Measurements from ENCODE around the gene ARHGEF37.

The ARHGEF37 gene

DNA sequence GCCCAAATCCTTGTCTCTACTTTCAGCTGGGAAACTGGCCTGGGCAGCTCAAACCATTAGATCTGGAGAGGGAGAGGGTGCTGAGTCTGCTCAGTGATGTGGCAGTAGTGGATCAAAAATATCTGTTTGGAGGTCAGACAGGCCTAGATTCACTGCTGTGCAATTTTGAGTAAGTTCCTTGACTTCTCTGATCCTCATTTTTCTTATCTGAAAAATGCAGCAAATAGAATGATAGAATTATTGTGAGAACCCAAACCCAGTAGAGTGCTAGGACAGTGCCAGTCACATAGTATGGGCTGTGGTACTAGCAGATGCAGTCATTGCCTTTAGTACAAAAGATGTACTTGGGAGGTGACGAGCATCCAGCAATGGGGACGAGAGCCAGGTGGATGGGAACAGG is 50.2 kb downstream of the ARHGEF37 start:
- POLR2A ChIA-PET: interaction anchor here (0.6 kb wide), 1 partner anchor 366 kb away, joined by 3 read pairs; no protein-coding TSS in a partner anchor
- Histone ChIP-seq H3K36me3 (ENCODE audit: control insufficient read depth in 4 of 4, insufficient read depth in 4 of 4, low read length in 3 of 4) (no peaks in the 10 kb centered on the region), H3K4me1 (ENCODE audit: control extremely low read depth in 1 of 4, control insufficient read depth in 4 of 4, insufficient read depth in 4 of 4, low read length in 3 of 4) (peaks cover 0 to 24% (median 19%) of the 10 kb centered on the region in 4 experiments), H3K27me3 (replicated peaks in 2 of 5; ENCODE audit: control insufficient read depth in 4 of 5, insufficient read depth in 5 of 5, low read length in 4 of 5) (no peaks in the 10 kb centered on the region), H3K27ac (ENCODE audit: insufficient read depth in 1 of 2, low read depth in 1 of 2, low read length in 2 of 2, poor library complexity in 1 of 2, severe bottlenecking in 2 of 2) (no peak overlapping the region), H3K9me3 (ENCODE audit: control extremely low read depth in 1 of 5, control insufficient read depth in 4 of 5, insufficient read depth in 2 of 5, low read depth in 1 of 5, low read length in 4 of 5) (no peaks in the 10 kb centered on the region), H3K4me3 (ENCODE audit: control insufficient read depth in 1 of 7, extremely low read depth in 1 of 7, insufficient read depth in 4 of 7, low read depth in 2 of 7, low read length in 6 of 7) (no peak overlapping the region)
- 100% methylated on average over 2 of the region's 2 CpGs for WGBS (ENCODE audit: insufficient coverage)
- no peak for DNase-seq
- CTCF ChIA-PET: interaction anchor here (1.7 kb wide), 1 partner anchor 14 kb away, joined by 5 read pairs; no protein-coding TSS in a partner anchor

GRCh38 chr5:149632311-149633251 is 51.3 kb downstream of the ARHGEF37 start:
- H3K27me3 ChIP-seq (replicated peaks in 2 of 5; ENCODE audit: control insufficient read depth in 4 of 5, insufficient read depth in 5 of 5, low read length in 4 of 5): no peaks in the 10 kb centered on the region
- H3K9me3 ChIP-seq (ENCODE audit: control extremely low read depth in 1 of 5, control insufficient read depth in 4 of 5, insufficient read depth in 2 of 5, low read depth in 1 of 5, low read length in 4 of 5): no peaks in the 10 kb centered on the region
- H3K36me3 ChIP-seq (ENCODE audit: control insufficient read depth in 4 of 4, insufficient read depth in 4 of 4, low read length in 3 of 4): no peaks in the 10 kb centered on the region
- POLR2A ChIA-PET: interaction anchor here (0.5 kb wide), 1 partner anchor 103 kb away, joined by 4 read pairs; no protein-coding TSS in a partner anchor
- peaks cover 0 to 24% (median 19%) of the 10 kb centered on the region in 4 experiments for H3K4me1 ChIP-seq (ENCODE audit: control extremely low read depth in 1 of 4, control insufficient read depth in 4 of 4, insufficient read depth in 4 of 4, low read length in 3 of 4)
- 34% methylated on average over 11 of the region's 12 CpGs for WGBS (ENCODE audit: insufficient coverage)
- DNase-seq: peak; percentile 27 to 66 (median 49)
- no peak overlapping the region for H3K27ac ChIP-seq (ENCODE audit: insufficient read depth in 1 of 2, low read depth in 1 of 2, low read length in 2 of 2, poor library complexity in 1 of 2, severe bottlenecking in 2 of 2)
- CTCF ChIA-PET: interaction anchor here (0.8 to 15.4 kb wide), 6 partner anchors 12 to 330 kb away, joined by 3 to 329 read pairs (median 8); no protein-coding TSS in a partner anchor
- peak overlapping the region in 1 of 7 experiments; percentile 18 for H3K4me3 ChIP-seq (ENCODE audit: control insufficient read depth in 1 of 7, extremely low read depth in 1 of 7, insufficient read depth in 4 of 7, low read depth in 2 of 7, low read length in 6 of 7)

GRCh38 chr5:149633476-149634350 is 52.4 kb downstream of the ARHGEF37 start:
- CTCF ChIA-PET: interaction anchor here (0.8 to 15.4 kb wide), 9 partner anchors 10 to 357 kb away, joined by 3 to 329 read pairs (median 9); no protein-coding TSS in a partner anchor
- no peaks in the 10 kb centered on the region for H3K36me3 ChIP-seq (ENCODE audit: control insufficient read depth in 4 of 4, insufficient read depth in 4 of 4, low read length in 3 of 4)
- POLR2A ChIA-PET: interaction anchor here (0.6 kb wide), 1 partner anchor 176 kb away, joined by 5 read pairs; no protein-coding TSS in a partner anchor
- WGBS (ENCODE audit: insufficient coverage): 77% methylated on average over 4 of the region's 8 CpGs
- H3K4me3 ChIP-seq (ENCODE audit: control insufficient read depth in 1 of 7, extremely low read depth in 1 of 7, insufficient read depth in 4 of 7, low read depth in 2 of 7, low read length in 6 of 7): no peak overlapping the region
- no peaks in the 10 kb centered on the region for H3K27me3 ChIP-seq (replicated peaks in 2 of 5; ENCODE audit: control insufficient read depth in 4 of 5, insufficient read depth in 5 of 5, low read length in 4 of 5)
- H3K9me3 ChIP-seq (ENCODE audit: control extremely low read depth in 1 of 5, control insufficient read depth in 4 of 5, insufficient read depth in 2 of 5, low read depth in 1 of 5, low read length in 4 of 5): no peaks in the 10 kb centered on the region
- H3K4me1 ChIP-seq (ENCODE audit: control extremely low read depth in 1 of 4, control insufficient read depth in 4 of 4, insufficient read depth in 4 of 4, low read length in 3 of 4): peaks cover 0 to 20% (median 16%) of the 10 kb centered on the region in 4 experiments
- DNase-seq: no peak
- no peak overlapping the region for H3K27ac ChIP-seq (ENCODE audit: insufficient read depth in 1 of 2, low read depth in 1 of 2, low read length in 2 of 2, poor library complexity in 1 of 2, severe bottlenecking in 2 of 2)

DNA sequence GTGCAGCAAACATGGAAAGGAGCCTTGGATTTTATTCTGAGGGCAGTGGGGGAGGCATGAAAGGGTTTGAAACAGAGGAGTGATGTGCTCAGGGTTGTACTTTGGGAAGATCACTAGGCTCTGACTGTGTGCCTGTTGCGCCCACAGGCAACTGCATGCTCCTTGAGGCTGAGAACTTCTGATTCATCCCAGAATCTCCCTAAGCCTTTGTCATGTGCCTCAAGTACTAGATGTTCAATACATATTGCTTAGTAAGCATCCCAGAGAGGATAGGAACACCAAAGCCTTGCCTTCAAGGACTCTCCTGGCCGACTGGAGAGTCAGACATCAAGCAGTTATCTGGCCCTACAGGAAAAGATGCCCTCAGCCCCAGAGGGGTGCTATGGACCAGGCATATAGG is 54.1 kb downstream of the ARHGEF37 start:
- DNase-seq: no peak
- Histone ChIP-seq H3K27me3 (replicated peaks in 2 of 5; ENCODE audit: control insufficient read depth in 4 of 5, insufficient read depth in 5 of 5, low read length in 4 of 5) (no peaks in the 10 kb centered on the region), H3K4me1 (ENCODE audit: control extremely low read depth in 1 of 4, control insufficient read depth in 4 of 4, insufficient read depth in 4 of 4, low read length in 3 of 4) (peaks cover 0 to 32% (median 24%) of the 10 kb centered on the region in 4 experiments), H3K36me3 (ENCODE audit: control insufficient read depth in 4 of 4, insufficient read depth in 4 of 4, low read length in 3 of 4) (no peaks in the 10 kb centered on the region), H3K9me3 (ENCODE audit: control extremely low read depth in 1 of 5, control insufficient read depth in 4 of 5, insufficient read depth in 2 of 5, low read depth in 1 of 5, low read length in 4 of 5) (no peaks in the 10 kb centered on the region), H3K4me3 (ENCODE audit: control insufficient read depth in 1 of 7, extremely low read depth in 1 of 7, insufficient read depth in 4 of 7, low read depth in 2 of 7, low read length in 6 of 7) (no peak overlapping the region), H3K27ac (ENCODE audit: insufficient read depth in 1 of 2, low read depth in 1 of 2, low read length in 2 of 2, poor library complexity in 1 of 2, severe bottlenecking in 2 of 2) (no peak overlapping the region)
- ChIA-PET CTCF (interaction anchor here (2.4 to 15.4 kb wide), 5 partner anchors 15 to 218 kb away, joined by 9 to 329 read pairs (median 11); no protein-coding TSS in a partner anchor), POLR2A (no interaction called here)
- WGBS (ENCODE audit: insufficient coverage): 100% methylated on average over 1 of the region's 2 CpGs

- CTCF ChIA-PET: interaction anchor here (0.8 to 15.4 kb wide), 16 partner anchors 9 to 329 kb away, joined by 3 to 329 read pairs (median 3); no protein-coding TSS in a partner anchor
- Histone ChIP-seq H3K27me3 (replicated peaks in 2 of 5; ENCODE audit: control insufficient read depth in 4 of 5, insufficient read depth in 5 of 5, low read length in 4 of 5) (no peaks in the 10 kb centered on the region), H3K4me3 (ENCODE audit: control insufficient read depth in 1 of 7, extremely low read depth in 1 of 7, insufficient read depth in 4 of 7, low read depth in 2 of 7, low read length in 6 of 7) (no peak overlapping the region), H3K4me1 (ENCODE audit: control extremely low read depth in 1 of 4, control insufficient read depth in 4 of 4, insufficient read depth in 4 of 4, low read length in 3 of 4) (peaks cover 0 to 32% (median 24%) of the 10 kb centered on the region in 4 experiments), H3K27ac (ENCODE audit: insufficient read depth in 1 of 2, low read depth in 1 of 2, low read length in 2 of 2, poor library complexity in 1 of 2, severe bottlenecking in 2 of 2) (no peak overlapping the region), H3K9me3 (ENCODE audit: control extremely low read depth in 1 of 5, control insufficient read depth in 4 of 5, insufficient read depth in 2 of 5, low read depth in 1 of 5, low read length in 4 of 5) (no peaks in the 10 kb centered on the region), H3K36me3 (ENCODE audit: control insufficient read depth in 4 of 4, insufficient read depth in 4 of 4, low read length in 3 of 4) (no peaks in the 10 kb centered on the region)
- no peak for DNase-seq
- WGBS (ENCODE audit: insufficient coverage): 100% methylated on average over 1 of the region's 5 CpGs
- POLR2A ChIA-PET: no interaction called here
Observed at GRCh38 chr5:149636191-149636860, 55.0 kb downstream of the ARHGEF37 start.

GRCh38 chr5:149636861-149637246 is 55.6 kb downstream of the ARHGEF37 start:
- Histone ChIP-seq H3K4me3 (ENCODE audit: control insufficient read depth in 1 of 7, extremely low read depth in 1 of 7, insufficient read depth in 4 of 7, low read depth in 2 of 7, low read length in 6 of 7) (no peak overlapping the region), H3K4me1 (ENCODE audit: control extremely low read depth in 1 of 4, control insufficient read depth in 4 of 4, insufficient read depth in 4 of 4, low read length in 3 of 4) (peaks cover 0 to 29% (median 23%) of the 10 kb centered on the region in 4 experiments), H3K27ac (ENCODE audit: insufficient read depth in 1 of 2, low read depth in 1 of 2, low read length in 2 of 2, poor library complexity in 1 of 2, severe bottlenecking in 2 of 2) (no peak overlapping the region), H3K36me3 (ENCODE audit: control insufficient read depth in 4 of 4, insufficient read depth in 4 of 4, low read length in 3 of 4) (no peaks in the 10 kb centered on the region), H3K9me3 (ENCODE audit: control extremely low read depth in 1 of 5, control insufficient read depth in 4 of 5, insufficient read depth in 2 of 5, low read depth in 1 of 5, low read length in 4 of 5) (no peaks in the 10 kb centered on the region), H3K27me3 (replicated peaks in 2 of 5; ENCODE audit: control insufficient read depth in 4 of 5, insufficient read depth in 5 of 5, low read length in 4 of 5) (no peaks in the 10 kb centered on the region)
- POLR2A ChIA-PET: no interaction called here
- 0% methylated on average over 2 of the region's 6 CpGs for WGBS (ENCODE audit: insufficient coverage)
- CTCF ChIA-PET: interaction anchor here (0.7 to 15.4 kb wide), 17 partner anchors 8 to 329 kb away, joined by 3 to 329 read pairs (median 3); no protein-coding TSS in a partner anchor
- peak; percentile 56 to 69 (median 59) for DNase-seq
